Tibial nerve (tissue), 4 donors: ENCODE measurements around the gene ZNF554. TPM values are rescaled to one million over a fixed set of nuclear protein-coding genes. Genes with fewer than 3 reads are reported as not detected.
"Not testable (repeated sequence)": the region's sequence is repeated elsewhere in the genome, so short reads cannot be mapped to it uniquely, and the experiment has no call there.

ENCODE experiments used
- DNase-seq, 2 donors: peaks; one replicate each; pipeline ENCODE4 v3.0.0-alpha.2; 2019; ENCODE audit warnings: low spot score in 2 of 2
- H3K27ac ChIP-seq, 4 donors: fragments of 200-600 bp; sonication (generic) in 3 of 4; one replicate each; pipeline ENCODE4 v1.5.1; 2017 to 2019; ENCODE audit warnings: mild to moderate bottlenecking in 1 of 4
- H3K27me3 ChIP-seq, 2 donors: fragments of 200-600 bp; sonication (generic) in 1 of 2; one replicate each; pipeline versions ENCODE4 v1.5.1 to v1.6.0; 2017 to 2019
- H3K36me3 ChIP-seq, 3 donors: fragments of 200-600 bp; sonication (generic); one replicate each; pipeline ENCODE4 v1.5.1; 2018 to 2019
- H3K4me1 ChIP-seq, 4 donors: fragments of 200-600 bp; sonication (generic) in 3 of 4; one replicate each; pipeline ENCODE4 v1.5.1; 2017 to 2019
- H3K4me3 ChIP-seq, 4 donors: fragments of 200-600 bp; sonication (generic) in 3 of 4; one replicate each; pipeline ENCODE4 v1.5.1; 2017 to 2019; ENCODE audit warnings: mild to moderate bottlenecking in 1 of 4, moderate library complexity in 1 of 4
- H3K9me3 ChIP-seq, 4 donors: fragments of 200-600 bp; sonication (generic) in 3 of 4; one replicate each; pipeline ENCODE4 v1.5.1; 2017 to 2019
- CTCF ChIP-seq, 5 experiments: fragments of 200-600 bp in 3 of 5; fragments of 450-650 bp in 2 of 5; sonication (generic) in 3 of 5; IDR thresholded peaks; one replicate each; pipeline ENCODE4 v1.5.1; 2016 to 2019; ENCODE audit warnings: antibody characterized with exemption in 5 of 5, mild to moderate bottlenecking in 3 of 5, moderate library complexity in 2 of 5
- EP300 ChIP-seq, 2 donors: sonication (generic); formaldehyde crosslinking; IDR thresholded peaks; one replicate each; pipeline ENCODE4 v1.6.1; 2017; ENCODE audit warnings: antibody characterized with exemption in 2 of 2, mild to moderate bottlenecking in 1 of 2
- POLR2A ChIP-seq, 2 donors: fragments of 450-650 bp; IDR thresholded peaks; one replicate each; pipeline ENCODE4 v1.6.1; 2017; ENCODE audit warnings: antibody characterized with exemption in 2 of 2, mild to moderate bottlenecking in 2 of 2, moderate library complexity in 2 of 2
- WGBS, 2 donors: methylation state at CpG; one replicate each; pipeline ENCODE4 v1.1.5; 2018; 5-methylcytosine and 5-hydroxymethylcytosine counted together
- total RNA-seq, 4 donors: library from RNA; depleted of rRNA; stranded (reverse); fragments of >200 nt; gene quantifications; one replicate each; pipeline ENCODE4 v1.1.0, GENCODE V29; 2016

Gene ZNF554
- total RNA-seq, 4 donors from 2014 or later: 4.4 to 9.0 (median 6.7) TPM

- no peak overlapping the region for H3K27ac ChIP-seq
- 52 to 62% methylated on average over 12 of the region's 12 CpGs for WGBS, 2 donors
- no peaks in the 10 kb centered on the region for H3K27me3 ChIP-seq
- no peaks in the 10 kb centered on the region for H3K36me3 ChIP-seq
- DNase-seq: no peak
- peaks cover 0 to 5% (median 0%) of the 10 kb centered on the region in 4 donors for H3K4me1 ChIP-seq
- H3K4me3 ChIP-seq: no peak overlapping the region
- TF ChIP-seq POLR2A (IDR thresholded peaks at IDR 0.05): no peak
- TF ChIP-seq CTCF (IDR thresholded peaks at IDR 0.05): no peak
- no peak for TF ChIP-seq EP300 (IDR thresholded peaks at IDR 0.05)
- H3K9me3 ChIP-seq: peaks cover 0 to 18% (median 0%) of the 10 kb centered on the region in 4 donors
Observed at GRCh38 chr19:2865334-2866100, 45.8 kb downstream of the ZNF554 start.

GRCh38 chr19:2866495-2867024 lies 46.9 kb downstream of the ZNF554 start:
- H3K9me3 ChIP-seq: peaks cover 0 to 13% (median 0%) of the 10 kb centered on the region in 4 donors
- TF ChIP-seq POLR2A (IDR thresholded peaks at IDR 0.05) (no peak), EP300 (IDR thresholded peaks at IDR 0.05) (no peak), CTCF (IDR thresholded peaks at IDR 0.05) (no peak)
- no peak for DNase-seq
- WGBS, 2 donors: 78 to 82% methylated on average over 8 of the region's 8 CpGs
- peaks cover 0 to 5% (median 0%) of the 10 kb centered on the region in 4 donors for H3K4me1 ChIP-seq
- no peaks in the 10 kb centered on the region for H3K36me3 ChIP-seq
- H3K27ac ChIP-seq: no peak overlapping the region
- no peaks in the 10 kb centered on the region for H3K27me3 ChIP-seq
- no peak overlapping the region for H3K4me3 ChIP-seq

- WGBS, 2 donors: 73 to 75% methylated on average over 36 of the region's 36 CpGs
- Histone ChIP-seq H3K36me3 (no peaks in the 10 kb centered on the region), H3K27me3 (no peaks in the 10 kb centered on the region), H3K4me1 (peaks cover 0 to 5% (median 0%) of the 10 kb centered on the region in 4 donors), H3K9me3 (peaks cover 0 to 9% (median 0%) of the 10 kb centered on the region in 4 donors), H3K27ac (no peak within 1 kb of the TSS), H3K4me3 (peak within 1 kb of the TSS in 1 of 4 donors; percentile 35)
- no peak for TF ChIP-seq EP300 (IDR thresholded peaks at IDR 0.05)
- peak in 1 of 2 donors; percentile 9 for DNase-seq
Observed at GRCh38 chr19:2867025-2867991, 47.6 kb downstream of the ZNF554 start, which contains the start of gene ZNF556. TSS of gene ZNF556 (plus strand) at chr19:2867335. CDS start at chr19:2867422, 87 bp downstream.

- H3K36me3 ChIP-seq: no peaks in the 10 kb centered on the region
- H3K27ac ChIP-seq: no peak overlapping the region
- H3K4me3 ChIP-seq: no peak overlapping the region
- DNase-seq: no peak
- 80 to 83% methylated on average over 10 of the region's 10 CpGs for WGBS, 2 donors
- H3K9me3 ChIP-seq: no peaks in the 10 kb centered on the region
- H3K4me1 ChIP-seq: peaks cover 0 to 5% (median 0%) of the 10 kb centered on the region in 4 donors
- no peaks in the 10 kb centered on the region for H3K27me3 ChIP-seq
- no peak for TF ChIP-seq POLR2A (IDR thresholded peaks at IDR 0.05)
- TF ChIP-seq CTCF (IDR thresholded peaks at IDR 0.05): no peak
Observed at GRCh38 chr19:2869618-2870017, 50.0 kb downstream of the ZNF554 start.

GRCh38 chr19:2872175-2872574 lies 52.5 kb downstream of the ZNF554 start:
- not testable (repeated sequence) for H3K4me1 ChIP-seq, H3K27ac ChIP-seq, H3K36me3 ChIP-seq, H3K27me3 ChIP-seq, H3K4me3 ChIP-seq, DNase-seq
- TF ChIP-seq CTCF (IDR thresholded peaks at IDR 0.05): peak in 3 of 5 experiments; percentile 6 to 35 (median 8)
- H3K9me3 ChIP-seq: peaks cover 0 to 18% (median under 1%) of the 10 kb centered on the region in 4 donors
- 20% methylated on average over 11 of the region's 11 CpGs for WGBS, 2 donors
